Parathyroid adenoma (tissue), 2 donors: ENCODE data around the gene CFAP58.
A peak's percentile ranks its signal among the peaks of the same experiment; 100 is the strongest.

Experiments
- H2AFZ ChIP-seq: fragments of 300-600 bp; sonication (generic); one replicate; pipeline ENCODE4 v1.7.0; 2017; ENCODE audit warnings: antibody characterized with exemption, mild to moderate bottlenecking
- H3K27ac ChIP-seq: fragments of 300-600 bp; sonication (generic); one replicate; pipeline ENCODE4 v1.7.0; 2017
- H3K27me3 ChIP-seq: fragments of 300-600 bp; sonication (generic); one replicate; pipeline ENCODE4 v1.7.0; 2017; ENCODE audit warnings: low read length; ENCODE audit not compliant: control insufficient read depth, insufficient read depth
- H3K36me3 ChIP-seq: fragments of 300-600 bp; sonication (generic); one replicate; pipeline ENCODE4 v1.7.0; 2017; ENCODE audit warnings: low read length; ENCODE audit not compliant: control insufficient read depth, insufficient read depth
- H3K4me1 ChIP-seq: fragments of 300-600 bp; sonication (generic); one replicate; pipeline ENCODE4 v1.7.0; 2017; ENCODE audit warnings: control low read depth
- H3K4me2 ChIP-seq: fragments of 300-600 bp; sonication (generic); one replicate; pipeline ENCODE4 v1.7.0; 2017; ENCODE audit warnings: low read length
- H3K4me3 ChIP-seq: fragments of 300-600 bp; sonication (generic); one replicate; pipeline ENCODE4 v1.7.0; 2017; ENCODE audit warnings: low read depth, low read length
- H3K79me2 ChIP-seq: fragments of 300-600 bp; sonication (generic); one replicate; pipeline ENCODE4 v1.7.0; 2017; ENCODE audit warnings: control low read depth
- H3K9ac ChIP-seq: fragments of 300-600 bp; sonication (generic); one replicate; pipeline ENCODE4 v1.7.0; 2017; ENCODE audit warnings: mild to moderate bottlenecking
- H3K9me3 ChIP-seq: fragments of 300-600 bp; sonication (generic); one replicate; pipeline ENCODE4 v1.7.0; 2017; ENCODE audit warnings: low read length; ENCODE audit not compliant: control insufficient read depth
- CTCF ChIP-seq: fragments of 300-600 bp; sonication (generic); IDR thresholded peaks from one replicate; pipeline ENCODE4 v1.7.0; 2017; ENCODE audit warnings: antibody characterized with exemption, mild to moderate bottlenecking
- donor health status: primary hyperparathyroidism.

CFAP58 gene

GRCh38 chr10:104403636-104404035 is 50.0 kb downstream of the CFAP58 start:
- H3K9ac ChIP-seq = no peak overlapping the region
- H2AFZ ChIP-seq = no peak overlapping the region
- no peak overlapping the region for H3K27ac ChIP-seq
- TF ChIP-seq CTCF = no peak
- no peaks in the 10 kb centered on the region for H3K36me3 ChIP-seq
- no peak overlapping the region for H3K4me2 ChIP-seq
- no peaks in the 10 kb centered on the region for H3K4me1 ChIP-seq
- H3K4me3 ChIP-seq = no peak overlapping the region
- H3K9me3 ChIP-seq = no peaks in the 10 kb centered on the region
- no peaks in the 10 kb centered on the region for H3K27me3 ChIP-seq
- no peaks in the 10 kb centered on the region for H3K79me2 ChIP-seq

GRCh38 chr10:104406715-104407650 is 53.4 kb downstream of the CFAP58 start:
- Histone ChIP-seq H3K4me2 (no peak overlapping the region), H3K9me3 (no peaks in the 10 kb centered on the region), H3K4me1 (no peaks in the 10 kb centered on the region), H3K27me3 (no peaks in the 10 kb centered on the region), H3K4me3 (no peak overlapping the region), H3K79me2 (no peaks in the 10 kb centered on the region), H3K9ac (no peak overlapping the region), H3K36me3 (peaks cover 2% of the 10 kb centered on the region), H2AFZ (no peak overlapping the region), H3K27ac (no peak overlapping the region)
- TF ChIP-seq CTCF = peak; percentile 71

GRCh38 chr10:104413528-104413927 is 59.9 kb downstream of the CFAP58 start:
- Histone ChIP-seq H3K27me3 (no peaks in the 10 kb centered on the region), H2AFZ (no peak overlapping the region), H3K4me1 (no peaks in the 10 kb centered on the region), H3K36me3 (peaks cover 2% of the 10 kb centered on the region), H3K9me3 (no peaks in the 10 kb centered on the region), H3K4me3 (no peak overlapping the region), H3K79me2 (no peaks in the 10 kb centered on the region), H3K4me2 (no peak overlapping the region), H3K9ac (no peak overlapping the region), H3K27ac (no peak overlapping the region)
- TF ChIP-seq CTCF = no peak

GRCh38 chr10:104415526-104416165 is 62.0 kb downstream of the CFAP58 start:
- Histone ChIP-seq H3K4me2 (no peak overlapping the region), H2AFZ (no peak overlapping the region), H3K36me3 (peaks cover 2% of the 10 kb centered on the region), H3K4me3 (no peak overlapping the region), H3K4me1 (no peaks in the 10 kb centered on the region), H3K27me3 (no peaks in the 10 kb centered on the region), H3K9me3 (no peaks in the 10 kb centered on the region), H3K79me2 (no peaks in the 10 kb centered on the region), H3K9ac (no peak overlapping the region), H3K27ac (no peak overlapping the region)
- TF ChIP-seq CTCF = no peak
